ENCODE measurements around the gene SLC24A4.

DNA sequence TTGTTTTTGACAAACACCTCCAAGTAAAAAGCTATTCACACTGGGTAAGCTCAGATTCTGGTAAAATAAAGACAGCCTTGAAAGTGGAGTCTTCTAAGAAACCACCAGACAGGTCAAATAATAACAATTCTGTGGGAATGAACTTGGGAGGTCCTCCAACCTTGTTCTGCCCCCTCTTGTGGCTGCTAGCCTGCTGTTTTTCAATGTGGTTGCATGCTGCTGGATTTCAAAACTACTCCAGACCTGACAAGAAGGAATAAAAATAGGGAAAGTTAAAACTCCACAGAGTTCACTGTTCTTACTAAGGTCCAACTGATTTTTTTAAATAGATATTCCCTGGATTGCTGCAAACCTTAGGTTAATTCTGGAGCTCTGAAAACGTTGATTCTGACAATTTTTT is 158.4 kb downstream of the SLC24A4 start:
- TF ChIP-seq POLR2A (IDR thresholded peaks at IDR 0.05; ENCODE audit: low read depth, low read length), result no peak
- TF ChIP-seq, protein P1, sequence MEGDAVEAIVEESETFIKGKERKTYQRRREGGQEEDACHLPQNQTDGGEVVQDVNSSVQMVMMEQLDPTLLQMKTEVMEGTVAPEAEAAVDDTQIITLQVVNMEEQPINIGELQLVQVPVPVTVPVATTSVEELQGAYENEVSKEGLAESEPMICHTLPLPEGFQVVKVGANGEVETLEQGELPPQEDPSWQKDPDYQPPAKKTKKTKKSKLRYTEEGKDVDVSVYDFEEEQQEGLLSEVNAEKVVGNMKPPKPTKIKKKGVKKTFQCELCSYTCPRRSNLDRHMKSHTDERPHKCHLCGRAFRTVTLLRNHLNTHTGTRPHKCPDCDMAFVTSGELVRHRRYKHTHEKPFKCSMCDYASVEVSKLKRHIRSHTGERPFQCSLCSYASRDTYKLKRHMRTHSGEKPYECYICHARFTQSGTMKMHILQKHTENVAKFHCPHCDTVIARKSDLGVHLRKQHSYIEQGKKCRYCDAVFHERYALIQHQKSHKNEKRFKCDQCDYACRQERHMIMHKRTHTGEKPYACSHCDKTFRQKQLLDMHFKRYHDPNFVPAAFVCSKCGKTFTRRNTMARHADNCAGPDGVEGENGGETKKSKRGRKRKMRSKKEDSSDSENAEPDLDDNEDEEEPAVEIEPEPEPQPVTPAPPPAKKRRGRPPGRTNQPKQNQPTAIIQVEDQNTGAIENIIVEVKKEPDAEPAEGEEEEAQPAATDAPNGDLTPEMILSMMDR (conservative IDR thresholded peaks at IDR 0.05; ENCODE audit: low read depth, low read length), result peak; percentile 42
- TF ChIP-seq, protein P2, sequence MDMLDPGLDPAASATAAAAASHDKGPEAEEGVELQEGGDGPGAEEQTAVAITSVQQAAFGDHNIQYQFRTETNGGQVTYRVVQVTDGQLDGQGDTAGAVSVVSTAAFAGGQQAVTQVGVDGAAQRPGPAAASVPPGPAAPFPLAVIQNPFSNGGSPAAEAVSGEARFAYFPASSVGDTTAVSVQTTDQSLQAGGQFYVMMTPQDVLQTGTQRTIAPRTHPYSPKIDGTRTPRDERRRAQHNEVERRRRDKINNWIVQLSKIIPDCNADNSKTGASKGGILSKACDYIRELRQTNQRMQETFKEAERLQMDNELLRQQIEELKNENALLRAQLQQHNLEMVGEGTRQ (IDR thresholded peaks at IDR 0.05; ENCODE audit: low read depth, low read length), result no peak
- no peak for TF ChIP-seq MAZ (IDR thresholded peaks at IDR 0.05; ENCODE audit: borderline replicate concordance, low read depth, low read length)
- no peak for TF ChIP-seq CEBPB (IDR thresholded peaks at IDR 0.05; ENCODE audit: low read depth, low read length)
- peak; percentile 11; the same call in 1 of the 2 replicates for TF ChIP-seq RAD21 (IDR thresholded peaks at IDR 0.05; ENCODE audit: low read length)
- TF ChIP-seq RCOR1 (IDR thresholded peaks at IDR 0.05; ENCODE audit: insufficient replicate concordance, low read length), result no peak
- TF ChIP-seq SMC3 (IDR thresholded peaks at IDR 0.05; ENCODE audit: low read depth, low read length), result peak; percentile 31; the same call in 1 of the 2 replicates
- no peak for TF ChIP-seq BHLHE40 (IDR thresholded peaks at IDR 0.05; ENCODE audit: low read depth, low read length)
- no peak for TF ChIP-seq MXI1 (IDR thresholded peaks at IDR 0.05; ENCODE audit: borderline replicate concordance, low read depth, low read length)

All from IMR-90 (cell line).